IPS DF 6.9 (cell line): Measurements from ENCODE around the gene MYL3.
"Not testable (repeated sequence)": the region's sequence is repeated elsewhere in the genome, so short reads cannot be mapped to it uniquely, and the experiment has no call there.

ENCODE experiments used
- DNase-seq: peaks from one replicate; pipeline ENCODE4 v3.0.0-alpha.2; 2013; ENCODE audit warnings: low read depth, low spot score
- H3K27ac ChIP-seq: one replicate; pipeline ENCODE4 v1.5.1; 2013; ENCODE audit warnings: low read length, control low read depth
- H3K27me3 ChIP-seq: 2 replicates; pipeline ENCODE4 v1.6.1; 2013; ENCODE audit warnings: mild to moderate bottlenecking, low read length; ENCODE audit not compliant: control insufficient read depth, insufficient read depth
- H3K36me3 ChIP-seq: 2 replicates; pipeline ENCODE4 v1.6.1; 2013; ENCODE audit warnings: low read length; ENCODE audit not compliant: control insufficient read depth, insufficient read depth
- H3K4me1 ChIP-seq: 2 replicates; pipeline ENCODE4 v1.6.1; 2013; ENCODE audit warnings: low read length; ENCODE audit not compliant: control insufficient read depth, insufficient read depth
- H3K4me3 ChIP-seq: 2 replicates; pipeline ENCODE4 v1.5.1; 2013; ENCODE audit warnings: mild to moderate bottlenecking, low read length
- H3K9me3 ChIP-seq: 2 replicates; pipeline ENCODE4 v1.6.1; 2013; ENCODE audit warnings: low read length, inconsistent platforms; ENCODE audit not compliant: control insufficient read depth, insufficient read depth
- WGBS: extraction: QIAGEN DNeasy Blood & Tissue Kit; methylation state at CpG from one replicate; pipeline ENCODE4 v1.1.7; 2013; ENCODE audit warnings: mixed read lengths, missing lambda C conversion rate; ENCODE audit not compliant: insufficient read length, insufficient coverage; 5-methylcytosine and 5-hydroxymethylcytosine counted together

Gene MYL3

GRCh38 chr3:46863261-46863782, at the start of gene MYL3:
Gene MYL3, minus strand, starts transcription at chr3:46863444. Its CDS starts 54 bp downstream, at chr3:46863390.
- H3K27me3 ChIP-seq: no peaks in the 10 kb centered on the region
- no CpG with 5 or more reads among the region's 7 CpGs for WGBS
- DNase-seq: no peak
- no peaks in the 10 kb centered on the region for H3K36me3 ChIP-seq
- H3K4me1 ChIP-seq: no peaks in the 10 kb centered on the region
- H3K9me3 ChIP-seq: no peaks in the 10 kb centered on the region
- H3K4me3 ChIP-seq: no peak within 1 kb of the TSS
- no peak within 1 kb of the TSS for H3K27ac ChIP-seq

GRCh38 chr3:46912986-46913385, 49.7 kb upstream of the MYL3 start:
- WGBS: no CpG with 5 or more reads among the region's 3 CpGs
- Histone ChIP-seq H3K9me3 (no peaks in the 10 kb centered on the region), H3K4me1 (peaks cover 2% of the 10 kb centered on the region; the same call in 1 of the 2 replicates), H3K4me3 (no peak overlapping the region), H3K36me3 (no peaks in the 10 kb centered on the region), H3K27ac (no peak overlapping the region), H3K27me3 (no peaks in the 10 kb centered on the region)
- no peak for DNase-seq

- not testable (repeated sequence) for DNase-seq, H3K9me3 ChIP-seq, H3K27ac ChIP-seq, H3K4me3 ChIP-seq, H3K4me1 ChIP-seq, H3K27me3 ChIP-seq, H3K36me3 ChIP-seq
- no CpG with 5 or more reads among the region's 10 CpGs for WGBS
These were observed 47.7 kb upstream of the MYL3 start for GRCh38 chr3:46910914-46911313.

GRCh38 chr3:46910166-46910760, 47.0 kb upstream of the MYL3 start:
- H3K4me1 ChIP-seq: peaks cover 2% of the 10 kb centered on the region; the same call in 1 of the 2 replicates
- H3K9me3 ChIP-seq: no peaks in the 10 kb centered on the region
- WGBS: no CpG with 5 or more reads among the region's 6 CpGs
- no peak overlapping the region for H3K4me3 ChIP-seq
- no peak overlapping the region for H3K27ac ChIP-seq
- DNase-seq: no peak
- H3K27me3 ChIP-seq: no peaks in the 10 kb centered on the region
- no peaks in the 10 kb centered on the region for H3K36me3 ChIP-seq

GRCh38 chr3:46909535-46910161, 46.4 kb upstream of the MYL3 start:
- Histone ChIP-seq H3K4me3 (no peak overlapping the region), H3K27ac (no peak overlapping the region), H3K36me3 (no peaks in the 10 kb centered on the region), H3K9me3 (no peaks in the 10 kb centered on the region), H3K27me3 (no peaks in the 10 kb centered on the region), H3K4me1 (peaks cover 2% of the 10 kb centered on the region; the same call in 1 of the 2 replicates)
- WGBS: no CpG with 5 or more reads among the region's 18 CpGs
- DNase-seq: peak; percentile 58

GRCh38 chr3:46908986-46909534, 45.8 kb upstream of the MYL3 start:
- H3K4me3 ChIP-seq: no peak overlapping the region
- H3K36me3 ChIP-seq: no peaks in the 10 kb centered on the region
- no peaks in the 10 kb centered on the region for H3K9me3 ChIP-seq
- no CpG with 5 or more reads among the region's 8 CpGs for WGBS
- no peaks in the 10 kb centered on the region for H3K27me3 ChIP-seq
- H3K27ac ChIP-seq: no peak overlapping the region
- peaks cover 2% of the 10 kb centered on the region; the same call in 1 of the 2 replicates for H3K4me1 ChIP-seq
- no peak for DNase-seq

- peaks cover 2% of the 10 kb centered on the region; the same call in 1 of the 2 replicates for H3K4me1 ChIP-seq
- no CpG with 5 or more reads among the region's 24 CpGs for WGBS
- H3K4me3 ChIP-seq: no peak overlapping the region
- H3K9me3 ChIP-seq: no peaks in the 10 kb centered on the region
- no peak overlapping the region for H3K27ac ChIP-seq
- DNase-seq: no peak
- no peaks in the 10 kb centered on the region for H3K27me3 ChIP-seq
- no peaks in the 10 kb centered on the region for H3K36me3 ChIP-seq
These were observed 45.2 kb upstream of the MYL3 start for GRCh38 chr3:46908294-46908985.

- Histone ChIP-seq H3K4me3 (no peak overlapping the region), H3K27me3 (no peaks in the 10 kb centered on the region), H3K36me3 (no peaks in the 10 kb centered on the region), H3K9me3 (no peaks in the 10 kb centered on the region), H3K27ac (no peak overlapping the region), H3K4me1 (peaks cover 2% of the 10 kb centered on the region; the same call in 1 of the 2 replicates)
- DNase-seq: no peak
- WGBS: no CpG with 5 or more reads among the region's 1 CpG
These were observed 44.7 kb upstream of the MYL3 start for GRCh38 chr3:46907960-46908293.

GRCh38 chr3:46907271-46907670, 44.0 kb upstream of the MYL3 start:
- Histone ChIP-seq H3K36me3 (no peaks in the 10 kb centered on the region), H3K4me3 (no peak overlapping the region), H3K9me3 (no peaks in the 10 kb centered on the region), H3K4me1 (peaks cover 2% of the 10 kb centered on the region; the same call in 1 of the 2 replicates), H3K27ac (no peak overlapping the region), H3K27me3 (no peaks in the 10 kb centered on the region)
- WGBS: no CpG with 5 or more reads among the region's 12 CpGs
- DNase-seq: no peak

GRCh38 chr3:46906471-46907058, 43.3 kb upstream of the MYL3 start:
- no peaks in the 10 kb centered on the region for H3K9me3 ChIP-seq
- no peak overlapping the region for H3K4me3 ChIP-seq
- DNase-seq: no peak
- WGBS: no CpG with 5 or more reads among the region's 4 CpGs
- peaks cover 2% of the 10 kb centered on the region; the same call in 1 of the 2 replicates for H3K4me1 ChIP-seq
- H3K36me3 ChIP-seq: no peaks in the 10 kb centered on the region
- H3K27me3 ChIP-seq: no peaks in the 10 kb centered on the region
- no peak overlapping the region for H3K27ac ChIP-seq
